Superior temporal gyrus (tissue), 1 donor: ENCODE measurements around the gene RAI1.

ENCODE experiments used
- DNase-seq: peaks from one replicate; pipeline ENCODE4 v3.0.0-alpha.2; 2016; ENCODE audit errors: extremely low spot score

RAI1 gene

DNA sequence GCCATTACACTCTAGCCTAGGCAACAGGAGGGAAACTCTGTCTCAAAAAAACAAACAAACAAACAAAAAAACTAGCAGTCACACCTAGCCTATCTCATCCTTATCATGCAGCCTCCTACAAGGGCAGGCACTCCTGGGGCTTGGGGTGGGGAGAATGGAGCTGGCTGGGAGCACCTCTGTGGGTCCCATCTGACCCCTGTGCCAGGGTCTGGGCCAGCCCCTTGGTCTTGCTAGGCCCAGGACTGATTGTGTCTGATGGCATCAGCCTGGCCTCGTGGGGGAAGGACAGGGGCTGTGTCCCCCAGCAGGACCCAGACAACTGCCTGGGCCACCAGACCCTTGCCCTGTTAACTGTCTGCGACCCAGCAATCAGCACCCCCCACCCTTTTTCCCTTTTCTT lies 105.7 kb downstream of the RAI1 start:
- no peak for DNase-seq

DNA sequence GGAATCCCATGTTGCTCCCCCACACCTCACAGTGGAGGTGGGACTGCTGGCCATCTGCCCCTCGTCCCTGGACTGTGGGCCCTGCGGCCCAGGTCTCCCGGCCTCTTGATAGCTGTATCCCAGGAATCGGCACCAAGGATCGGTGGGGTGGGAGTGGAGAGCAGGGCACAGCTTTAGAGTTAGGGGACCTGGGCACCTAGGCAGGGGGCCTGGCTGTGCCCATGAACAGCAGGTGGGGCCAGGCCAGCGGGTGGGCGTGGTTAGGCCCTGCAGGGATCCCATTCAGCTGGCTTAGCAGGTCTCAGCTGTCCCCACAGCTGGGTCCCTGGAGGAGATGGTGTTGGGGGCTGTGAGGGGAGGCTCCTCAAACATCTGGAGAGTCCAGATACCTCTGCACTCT lies 106.3 kb downstream of the RAI1 start:
- DNase-seq, result no peak

DNA sequence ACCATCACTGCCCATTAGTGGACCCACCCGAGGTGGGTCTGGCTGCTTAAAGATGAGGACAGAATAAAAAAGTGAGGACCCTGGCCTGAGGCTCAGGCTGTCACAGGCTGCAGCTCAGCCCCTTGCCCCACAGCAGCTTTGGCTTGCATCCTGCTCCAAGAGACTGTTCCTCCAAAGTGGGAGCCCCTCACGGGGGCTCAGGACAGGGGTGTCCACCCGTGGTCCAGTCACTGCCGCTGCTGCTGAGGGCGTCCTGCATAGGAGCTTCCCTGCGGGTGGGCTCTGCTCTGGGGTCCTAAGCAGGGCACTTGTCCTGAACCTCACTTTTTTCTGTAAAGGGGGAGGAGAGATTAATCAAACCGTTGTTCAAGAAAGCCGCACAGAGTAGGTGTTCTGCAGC lies 107.7 kb downstream of the RAI1 start:
- no peak for DNase-seq

DNA sequence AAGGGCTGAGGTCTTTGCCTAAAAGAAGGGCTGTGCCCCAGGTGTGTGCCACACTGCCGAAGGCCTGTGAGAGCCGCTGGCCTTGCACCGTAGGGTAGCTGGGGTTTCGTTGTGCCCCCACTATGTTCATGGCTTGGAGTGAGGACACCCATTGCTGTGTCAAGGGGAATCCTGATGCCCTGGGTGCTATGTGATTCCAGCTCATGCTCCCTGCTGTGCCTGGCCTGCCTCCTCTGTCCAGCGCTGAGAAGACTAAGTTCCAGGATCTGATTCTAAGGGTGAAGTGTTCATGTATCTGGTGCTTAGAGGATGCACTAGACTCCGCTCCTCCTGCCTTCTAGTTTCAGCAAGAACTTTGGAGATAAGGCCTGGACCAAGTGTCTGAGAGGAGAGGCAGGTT lies 108.2 kb downstream of the RAI1 start:
- DNase-seq, result no peak

DNA sequence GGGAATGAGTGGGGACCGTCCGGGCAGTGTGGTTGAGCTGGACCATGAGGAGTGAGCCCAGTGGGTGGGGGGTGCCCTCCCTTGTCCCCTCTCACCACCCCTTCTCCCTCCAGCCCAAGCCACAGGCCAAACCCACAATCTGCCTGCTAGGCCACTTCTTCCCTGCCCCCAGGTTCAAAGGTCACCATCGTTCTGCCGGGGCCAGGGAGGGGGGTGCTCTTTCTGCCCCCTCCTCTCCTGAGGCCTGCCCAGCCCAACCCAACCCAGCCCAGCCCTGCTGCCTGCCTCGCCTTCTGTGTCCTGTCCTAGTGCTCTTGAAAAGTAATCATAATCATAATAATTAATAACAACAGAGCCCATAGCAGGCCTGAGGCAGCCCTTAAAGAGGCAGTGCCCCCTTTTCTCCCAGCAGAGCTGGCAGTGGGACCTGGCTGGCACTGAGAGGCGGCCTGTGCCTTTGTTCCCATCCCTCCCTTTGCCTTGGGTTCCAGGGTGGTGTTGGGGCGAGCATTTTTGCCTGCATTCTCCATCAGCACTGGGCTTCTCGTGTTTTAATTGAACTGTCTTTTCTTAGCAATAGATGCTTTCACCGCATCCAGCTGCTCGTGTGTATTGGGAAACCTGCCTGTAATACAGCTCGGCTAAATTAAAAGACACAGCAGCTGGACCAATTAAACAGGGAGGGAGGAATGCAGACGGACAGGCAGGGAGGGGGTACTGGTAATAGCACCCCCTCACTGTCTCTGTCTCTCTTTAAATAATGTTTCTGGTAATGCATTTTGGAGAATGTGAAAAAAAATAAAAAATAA lies 108.8 kb downstream of the RAI1 start:
- no peak for DNase-seq

DNA sequence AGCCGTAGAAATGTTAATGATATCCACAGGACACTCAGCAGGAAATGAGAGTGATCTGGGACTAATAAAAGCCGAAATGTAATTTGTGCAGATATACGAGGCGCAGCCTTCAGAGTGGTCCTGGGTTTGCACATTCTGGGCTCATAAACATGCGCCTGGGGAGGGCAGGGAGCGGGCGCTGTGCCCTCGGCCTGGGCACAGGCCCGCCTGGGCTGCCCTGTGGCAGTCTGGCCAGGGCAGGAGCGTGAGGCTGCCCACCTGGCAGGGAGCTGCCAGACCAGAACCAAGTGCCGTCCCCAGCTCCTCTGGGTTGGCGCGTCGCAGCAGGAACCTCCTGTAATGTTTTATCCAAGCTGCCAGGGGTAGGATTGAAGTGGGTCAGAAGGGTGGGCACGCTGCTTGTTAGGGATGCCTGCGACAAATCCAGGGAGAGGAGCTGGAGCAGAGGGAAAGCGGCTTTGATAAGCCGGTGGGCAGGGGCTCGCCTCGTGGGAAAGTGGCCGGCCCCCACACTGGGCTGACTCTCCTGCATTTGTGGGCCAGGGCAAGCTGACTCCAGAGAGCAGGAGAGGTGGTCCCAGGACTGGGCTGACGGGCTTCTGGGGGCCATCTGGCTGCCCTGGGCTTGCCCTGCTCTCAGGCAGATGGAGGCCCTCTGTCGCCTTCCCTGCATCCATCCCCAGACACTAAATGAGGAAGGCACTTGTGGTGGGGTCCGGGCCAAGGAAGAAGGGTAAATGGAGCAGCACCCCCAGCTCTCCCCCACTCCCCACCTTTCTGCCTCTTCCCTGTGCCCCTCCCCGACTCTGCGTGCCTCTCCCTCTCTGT lies 109.6 kb downstream of the RAI1 start:
- no peak for DNase-seq

DNA sequence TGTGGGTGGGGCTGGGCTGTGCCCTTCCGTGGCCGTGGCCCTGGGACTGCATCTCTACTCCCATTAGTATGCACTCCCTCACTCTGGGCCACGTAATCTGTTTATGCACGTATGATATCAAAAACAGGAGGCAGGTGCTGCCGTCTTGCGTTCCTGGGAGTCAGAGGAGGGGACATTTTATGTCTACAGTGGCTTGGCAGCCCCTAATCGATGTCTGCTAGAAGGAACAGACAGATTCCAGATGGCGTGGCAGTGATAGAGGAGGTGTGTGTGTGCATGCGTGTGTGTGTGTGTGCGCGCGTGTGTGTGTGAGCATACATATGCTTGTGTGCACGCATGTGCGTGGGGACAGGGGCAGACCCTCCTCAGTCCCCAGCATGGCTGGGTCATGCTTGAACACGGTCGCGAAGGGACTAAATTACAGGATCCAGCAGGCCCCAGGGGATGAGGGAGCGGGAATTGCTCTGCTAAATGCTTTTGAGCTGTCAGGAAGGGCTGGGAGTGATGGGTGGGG lies 110.8 kb downstream of the RAI1 start:
- DNase-seq, result no peak

DNA sequence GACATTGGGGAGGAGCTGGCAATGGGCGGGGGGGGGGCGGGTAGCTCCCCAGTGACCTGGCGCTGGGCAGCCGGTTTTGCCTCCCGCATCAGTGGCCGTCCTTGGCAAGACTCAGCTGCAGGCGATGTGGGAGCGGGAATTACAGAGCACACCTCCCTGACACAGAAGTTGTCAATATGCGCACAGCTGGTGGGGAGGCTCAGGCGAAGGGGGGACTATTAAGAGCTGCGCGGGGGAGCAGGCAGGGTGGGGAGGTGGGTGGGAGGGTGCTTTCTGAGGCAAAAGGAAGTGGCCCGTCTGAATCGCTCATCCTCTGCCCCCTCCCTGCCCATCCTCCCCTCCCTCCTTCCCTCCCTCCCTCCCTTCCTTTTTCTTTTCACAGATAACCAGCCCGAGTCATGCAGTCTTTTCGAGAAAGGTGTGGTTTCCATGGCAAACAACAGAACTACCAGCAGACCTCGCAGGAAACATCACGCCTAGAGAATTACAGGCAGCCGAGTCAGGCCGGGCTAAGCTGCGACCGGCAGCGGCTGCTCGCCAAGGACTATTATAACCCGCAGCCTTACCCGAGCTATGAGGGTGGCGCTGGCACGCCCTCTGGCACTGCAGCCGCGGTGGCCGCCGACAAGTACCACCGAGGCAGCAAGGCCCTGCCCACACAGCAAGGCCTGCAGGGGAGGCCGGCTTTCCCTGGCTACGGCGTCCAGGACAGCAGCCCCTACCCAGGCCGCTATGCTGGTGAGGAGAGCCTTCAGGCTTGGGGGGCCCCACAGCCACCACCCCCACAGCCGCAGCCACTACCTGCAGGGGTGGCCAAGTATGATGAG lies 111.5 kb downstream of the RAI1 start:
- peak; percentile 66 for DNase-seq

DNA sequence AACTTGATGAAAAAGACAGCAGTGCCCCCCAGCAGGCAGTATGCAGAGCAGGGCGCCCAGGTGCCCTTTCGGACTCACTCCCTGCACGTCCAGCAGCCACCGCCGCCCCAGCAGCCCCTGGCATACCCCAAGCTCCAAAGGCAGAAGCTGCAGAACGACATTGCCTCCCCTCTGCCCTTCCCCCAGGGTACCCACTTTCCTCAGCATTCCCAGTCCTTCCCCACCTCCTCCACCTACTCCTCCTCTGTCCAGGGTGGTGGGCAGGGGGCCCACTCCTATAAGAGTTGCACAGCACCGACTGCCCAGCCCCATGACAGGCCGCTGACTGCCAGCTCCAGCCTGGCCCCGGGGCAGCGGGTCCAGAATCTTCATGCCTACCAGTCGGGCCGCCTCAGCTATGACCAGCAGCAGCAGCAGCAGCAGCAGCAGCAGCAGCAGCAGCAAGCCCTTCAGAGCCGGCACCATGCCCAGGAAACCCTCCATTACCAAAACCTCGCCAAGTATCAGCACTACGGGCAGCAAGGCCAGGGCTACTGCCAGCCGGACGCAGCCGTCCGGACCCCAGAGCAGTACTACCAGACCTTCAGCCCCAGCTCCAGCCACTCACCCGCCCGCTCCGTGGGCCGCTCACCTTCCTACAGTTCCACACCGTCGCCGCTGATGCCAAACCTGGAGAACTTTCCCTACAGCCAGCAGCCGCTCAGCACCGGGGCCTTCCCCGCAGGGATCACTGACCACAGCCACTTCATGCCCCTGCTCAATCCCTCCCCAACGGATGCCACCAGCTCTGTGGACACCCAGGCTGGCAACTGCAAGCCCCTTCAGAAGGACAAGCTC lies 112.3 kb downstream of the RAI1 start:
- no peak for DNase-seq

DNA sequence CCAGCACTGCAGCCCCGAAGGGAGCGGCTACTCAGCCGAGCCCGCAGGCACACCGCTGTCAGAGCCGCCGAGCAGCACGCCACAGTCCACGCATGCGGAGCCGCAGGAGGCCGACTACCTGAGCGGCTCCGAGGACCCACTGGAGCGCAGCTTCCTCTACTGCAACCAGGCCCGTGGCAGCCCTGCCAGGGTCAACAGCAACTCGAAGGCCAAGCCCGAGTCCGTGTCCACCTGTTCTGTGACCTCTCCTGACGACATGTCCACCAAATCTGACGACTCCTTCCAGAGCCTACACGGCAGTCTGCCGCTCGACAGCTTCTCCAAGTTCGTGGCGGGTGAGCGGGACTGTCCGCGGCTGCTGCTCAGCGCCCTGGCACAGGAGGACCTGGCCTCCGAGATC lies 113.1 kb downstream of the RAI1 start:
- DNase-seq, result no peak

DNA sequence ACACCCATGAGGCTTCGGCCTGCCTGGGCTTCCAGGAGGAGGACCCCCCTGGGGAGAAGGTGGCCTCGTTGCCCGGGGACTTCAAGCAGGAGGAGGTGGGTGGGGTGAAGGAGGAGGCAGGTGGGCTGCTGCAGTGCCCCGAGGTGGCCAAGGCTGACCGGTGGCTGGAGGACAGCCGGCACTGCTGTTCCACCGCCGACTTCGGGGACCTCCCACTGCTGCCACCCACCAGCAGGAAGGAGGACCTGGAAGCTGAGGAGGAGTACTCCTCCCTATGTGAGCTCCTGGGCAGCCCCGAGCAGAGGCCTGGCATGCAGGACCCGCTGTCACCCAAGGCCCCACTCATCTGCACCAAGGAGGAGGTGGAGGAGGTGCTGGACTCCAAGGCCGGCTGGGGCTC lies 114.0 kb downstream of the RAI1 start:
- no peak for DNase-seq

DNA sequence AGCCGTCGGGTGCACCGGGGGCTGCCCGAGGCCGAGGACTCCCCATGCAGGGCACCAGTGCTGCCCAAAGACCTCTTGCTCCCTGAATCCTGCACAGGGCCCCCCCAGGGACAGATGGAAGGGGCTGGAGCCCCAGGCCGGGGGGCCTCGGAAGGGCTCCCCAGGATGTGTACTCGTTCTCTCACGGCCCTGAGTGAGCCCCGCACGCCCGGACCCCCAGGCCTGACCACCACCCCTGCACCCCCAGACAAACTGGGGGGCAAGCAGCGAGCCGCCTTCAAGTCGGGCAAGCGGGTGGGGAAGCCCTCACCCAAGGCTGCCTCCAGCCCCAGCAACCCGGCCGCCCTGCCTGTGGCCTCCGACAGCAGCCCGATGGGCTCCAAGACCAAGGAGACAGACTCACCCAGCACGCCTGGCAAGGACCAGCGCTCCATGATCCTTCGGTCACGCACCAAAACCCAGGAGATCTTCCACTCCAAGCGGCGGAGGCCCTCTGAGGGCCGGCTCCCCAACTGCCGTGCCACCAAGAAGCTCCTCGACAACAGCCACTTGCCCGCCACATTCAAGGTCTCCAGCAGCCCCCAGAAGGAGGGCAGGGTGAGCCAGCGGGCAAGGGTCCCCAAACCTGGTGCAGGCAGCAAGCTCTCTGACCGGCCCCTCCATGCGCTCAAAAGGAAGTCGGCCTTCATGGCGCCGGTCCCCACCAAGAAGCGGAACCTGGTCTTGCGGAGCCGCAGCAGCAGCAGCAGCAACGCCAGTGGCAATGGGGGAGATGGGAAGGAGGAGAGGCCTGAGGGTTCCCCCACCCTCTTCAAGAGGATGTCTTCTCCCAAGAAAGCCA lies 114.9 kb downstream of the RAI1 start:
- no peak for DNase-seq

DNA sequence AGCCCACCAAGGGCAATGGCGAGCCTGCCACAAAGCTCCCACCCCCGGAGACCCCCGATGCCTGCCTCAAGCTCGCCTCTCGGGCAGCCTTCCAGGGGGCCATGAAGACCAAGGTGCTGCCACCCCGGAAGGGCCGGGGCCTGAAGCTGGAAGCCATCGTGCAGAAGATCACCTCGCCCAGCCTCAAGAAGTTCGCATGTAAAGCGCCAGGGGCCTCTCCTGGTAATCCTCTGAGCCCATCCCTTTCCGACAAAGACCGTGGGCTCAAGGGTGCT lies 115.5 kb downstream of the RAI1 start:
- DNase-seq, result no peak

DNA sequence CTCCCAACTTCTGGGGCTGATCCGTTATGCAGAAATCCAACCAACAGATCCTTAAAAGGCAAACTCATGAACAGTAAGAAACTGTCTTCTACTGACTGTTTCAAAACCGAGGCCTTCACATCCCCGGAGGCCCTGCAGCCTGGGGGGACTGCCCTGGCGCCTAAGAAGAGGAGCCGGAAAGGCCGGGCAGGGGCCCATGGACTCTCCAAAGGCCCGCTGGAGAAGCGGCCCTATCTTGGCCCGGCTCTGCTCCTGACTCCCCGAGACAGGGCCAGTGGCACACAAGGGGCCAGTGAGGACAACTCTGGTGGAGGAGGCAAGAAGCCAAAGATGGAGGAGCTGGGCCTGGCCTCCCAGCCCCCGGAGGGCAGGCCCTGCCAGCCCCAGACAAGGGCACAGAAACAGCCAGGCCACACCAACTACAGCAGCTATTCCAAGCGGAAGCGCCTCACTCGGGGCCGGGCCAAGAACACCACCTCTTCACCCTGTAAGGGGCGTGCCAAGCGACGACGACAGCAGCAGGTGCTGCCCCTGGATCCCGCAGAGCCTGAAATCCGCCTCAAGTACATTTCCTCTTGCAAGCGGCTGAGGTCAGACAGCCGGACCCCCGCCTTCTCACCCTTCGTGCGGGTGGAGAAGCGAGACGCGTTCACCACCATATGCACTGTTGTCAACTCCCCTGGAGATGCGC lies 116.0 kb downstream of the RAI1 start:
- no peak for DNase-seq

DNA sequence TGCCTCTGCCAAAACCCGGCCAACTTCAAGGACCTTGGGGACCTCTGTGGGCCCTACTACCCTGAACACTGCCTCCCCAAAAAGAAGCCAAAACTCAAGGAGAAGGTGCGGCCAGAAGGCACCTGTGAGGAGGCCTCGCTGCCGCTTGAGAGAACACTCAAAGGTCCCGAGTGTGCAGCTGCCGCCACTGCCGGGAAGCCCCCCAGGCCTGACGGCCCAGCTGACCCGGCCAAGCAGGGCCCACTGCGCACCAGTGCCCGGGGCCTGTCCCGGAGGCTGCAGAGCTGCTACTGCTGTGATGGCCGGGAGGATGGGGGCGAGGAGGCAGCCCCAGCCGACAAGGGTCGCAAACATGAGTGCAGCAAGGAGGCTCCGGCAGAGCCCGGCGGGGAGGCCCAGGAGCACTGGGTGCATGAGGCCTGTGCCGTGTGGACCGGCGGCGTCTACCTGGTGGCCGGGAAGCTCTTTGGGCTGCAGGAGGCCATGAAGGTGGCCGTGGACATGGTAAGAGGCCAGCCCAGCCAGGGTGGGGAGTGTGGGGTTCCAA lies 116.8 kb downstream of the RAI1 start:
- DNase-seq, result no peak

DNA sequence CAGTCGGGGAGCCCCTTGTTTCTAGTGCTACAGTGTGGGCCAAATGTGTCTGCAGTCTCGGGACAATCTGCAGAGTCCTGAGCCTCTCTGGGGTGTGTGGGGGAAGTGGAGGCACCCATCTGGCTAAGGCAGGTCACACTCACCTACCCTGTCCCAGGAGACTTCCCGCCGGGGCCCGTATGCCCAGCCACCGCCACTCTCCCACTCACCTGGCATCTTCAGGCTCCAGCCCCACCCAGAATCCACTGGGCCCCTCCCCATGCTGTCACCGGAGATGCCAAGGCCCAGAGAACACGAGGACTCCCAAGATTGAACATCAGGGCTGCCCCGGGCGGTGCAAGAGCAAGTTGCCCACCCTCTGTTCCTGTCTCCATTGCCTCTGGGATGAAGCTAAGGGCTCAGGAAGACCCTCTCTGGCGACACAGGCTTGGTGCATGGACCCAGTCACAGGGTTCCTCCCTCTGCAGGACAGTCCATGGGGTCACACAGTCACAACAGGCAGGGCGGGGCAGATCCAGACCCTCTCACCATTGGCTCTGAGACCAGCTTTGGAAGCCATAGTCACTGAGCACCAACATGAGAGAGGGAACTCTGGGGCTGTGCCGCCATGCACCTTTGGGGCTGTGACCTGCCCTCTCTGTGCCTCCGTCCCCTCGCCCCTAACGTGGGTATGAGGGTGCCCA lies 117.5 kb downstream of the RAI1 start:
- no peak for DNase-seq

DNA sequence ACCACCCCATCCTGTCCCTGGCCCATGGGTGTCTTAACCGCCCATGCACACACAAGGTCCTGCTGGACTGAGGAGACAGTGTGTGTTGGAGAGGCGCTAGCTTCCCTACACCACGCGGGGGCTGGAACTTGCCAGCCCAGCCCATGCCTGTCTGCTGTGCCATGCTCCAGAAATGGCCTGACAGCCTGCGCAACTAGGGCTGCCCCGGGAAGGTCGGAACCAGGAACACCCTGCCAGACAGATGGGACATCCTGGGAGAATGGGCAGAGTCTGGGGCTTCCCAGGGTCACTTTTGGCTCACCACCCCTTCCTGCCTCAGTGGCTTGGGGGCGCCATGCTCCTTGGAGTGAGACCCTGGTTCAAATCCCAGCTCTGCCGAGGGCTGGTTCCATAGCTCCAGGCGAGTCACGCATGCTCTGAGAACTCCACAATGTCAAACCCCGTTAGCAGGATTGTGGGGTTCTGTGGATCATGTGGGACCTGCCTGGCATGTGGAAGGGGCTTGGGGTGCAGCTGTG lies 119.3 kb downstream of the RAI1 start:
- no peak for DNase-seq

DNA sequence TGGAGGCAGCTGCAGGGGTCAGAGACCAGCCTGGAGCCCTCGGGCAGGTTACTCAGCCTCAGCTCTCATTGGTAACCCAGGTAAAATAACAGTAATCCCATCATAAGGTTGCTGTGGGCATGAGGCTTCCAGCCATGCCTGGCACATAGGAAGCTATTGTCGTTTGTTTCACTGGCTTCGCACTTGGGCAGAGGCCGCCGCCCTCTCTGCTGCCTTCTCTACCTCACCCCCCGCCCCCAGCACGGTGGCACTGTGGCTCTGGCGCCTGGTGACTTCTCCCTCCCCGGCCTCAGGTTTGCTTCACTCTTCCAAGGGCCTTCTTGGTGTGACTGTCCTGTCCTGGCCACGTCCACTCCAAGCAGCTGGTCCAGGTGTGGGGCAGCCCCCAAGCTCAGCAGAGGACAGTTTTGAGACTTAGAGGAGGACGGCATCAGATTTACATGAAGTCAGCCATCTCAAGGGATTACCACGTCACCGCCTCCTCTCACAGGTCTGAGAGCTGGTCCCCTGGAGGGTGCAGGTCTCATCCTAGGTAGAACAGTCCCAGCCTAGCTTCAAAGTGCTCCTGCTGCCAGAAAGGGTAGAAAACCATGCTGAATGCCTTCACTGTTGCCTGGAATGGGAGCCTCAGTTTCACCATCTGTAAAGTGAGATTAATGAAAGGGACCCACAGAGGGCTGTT lies 120.7 kb downstream of the RAI1 start:
- DNase-seq, result peak; percentile 53
